M059J (cell line): ENCODE data around the gene CCSER2. TPM values are rescaled to one million over a fixed set of nuclear protein-coding genes. Genes with fewer than 3 reads are reported as not detected.
"Not testable (repeated sequence)": the region's sequence is repeated elsewhere in the genome, so short reads cannot be mapped to it uniquely, and the experiment has no call there.

ENCODE experiments used
- DNase-seq: peaks from one replicate; pipeline ENCODE4 v3.0.0-alpha.2; 2012; ENCODE audit warnings: low read depth
- total RNA-seq: library from RNA; depleted of rRNA; stranded (reverse); fragments of >200 nt; shearing (Covaris generic); gene quantifications from 2 replicates; pipeline ENCODE4 v1.2.3, GENCODE V29; 2014; rRNA removed

The CCSER2 gene, protein sequence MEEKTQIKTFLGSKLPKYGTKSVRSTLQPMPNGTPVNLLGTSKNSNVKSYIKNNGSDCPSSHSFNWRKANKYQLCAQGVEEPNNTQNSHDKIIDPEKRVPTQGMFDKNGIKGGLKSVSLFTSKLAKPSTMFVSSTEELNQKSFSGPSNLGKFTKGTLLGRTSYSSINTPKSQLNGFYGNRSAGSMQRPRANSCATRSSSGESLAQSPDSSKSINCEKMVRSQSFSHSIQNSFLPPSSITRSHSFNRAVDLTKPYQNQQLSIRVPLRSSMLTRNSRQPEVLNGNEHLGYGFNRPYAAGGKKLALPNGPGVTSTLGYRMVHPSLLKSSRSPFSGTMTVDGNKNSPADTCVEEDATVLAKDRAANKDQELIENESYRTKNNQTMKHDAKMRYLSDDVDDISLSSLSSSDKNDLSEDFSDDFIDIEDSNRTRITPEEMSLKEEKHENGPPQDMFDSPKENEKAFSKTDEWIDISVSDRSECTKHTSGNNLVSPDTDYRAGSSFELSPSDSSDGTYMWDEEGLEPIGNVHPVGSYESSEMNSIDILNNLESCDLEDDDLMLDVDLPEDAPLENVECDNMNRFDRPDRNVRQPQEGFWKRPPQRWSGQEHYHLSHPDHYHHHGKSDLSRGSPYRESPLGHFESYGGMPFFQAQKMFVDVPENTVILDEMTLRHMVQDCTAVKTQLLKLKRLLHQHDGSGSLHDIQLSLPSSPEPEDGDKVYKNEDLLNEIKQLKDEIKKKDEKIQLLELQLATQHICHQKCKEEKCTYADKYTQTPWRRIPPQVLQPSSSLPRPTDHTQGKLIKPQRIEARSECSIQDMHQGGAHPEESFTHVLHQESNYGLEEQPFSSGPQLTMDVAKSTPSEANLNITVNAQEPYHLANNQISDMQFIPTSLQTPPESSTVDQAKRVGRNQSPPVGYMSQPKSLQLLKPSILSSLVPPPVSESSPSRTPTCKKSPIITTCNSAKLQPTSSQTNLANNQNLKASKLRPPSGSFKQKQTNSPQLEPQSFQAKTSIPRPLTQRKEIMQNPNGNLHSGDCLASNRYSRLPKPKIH
- 15.0 and 18.3 TPM in 2 replicates for total RNA-seq

GRCh38 chr10:84328418-84329195 lies at the start of gene CCSER2:
Gene CCSER2, plus strand, starts transcription at chr10:84328589. Its CDS starts 42,464 bp downstream, at chr10:84371053.
- DNase-seq = peak; percentile 44

DNA sequence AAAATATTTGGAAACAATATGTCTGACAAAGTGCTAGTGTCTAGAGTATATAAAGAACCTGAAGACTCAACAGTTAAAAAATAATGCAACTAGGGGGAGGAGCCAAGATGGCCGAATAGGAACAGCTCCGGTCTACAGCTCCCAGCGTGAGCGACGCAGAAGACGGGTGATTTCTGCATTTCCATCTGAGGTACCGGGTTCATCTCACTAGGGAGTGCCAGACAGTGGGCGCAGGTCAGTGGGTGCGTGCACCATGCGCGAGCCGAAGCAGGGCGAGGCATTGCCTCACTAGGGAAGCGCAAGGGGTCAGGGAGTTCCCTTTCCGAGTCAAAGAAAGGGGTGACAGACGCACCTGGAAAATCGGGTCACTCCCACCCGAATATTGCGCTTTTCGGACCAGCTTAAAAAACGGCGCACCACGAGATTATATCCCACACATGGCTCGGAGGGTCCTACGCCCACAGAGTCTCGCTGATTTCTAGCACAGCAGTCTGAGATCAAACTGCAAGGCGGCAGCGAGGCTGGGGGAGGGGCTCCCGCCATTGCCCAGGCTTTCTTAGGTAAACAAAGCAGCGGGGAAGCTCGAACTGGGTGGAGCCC lies 48.4 kb upstream of the CCSER2 start:
- DNase-seq = not testable (repeated sequence)

GRCh38 chr10:84286695-84287094 lies 41.7 kb upstream of the CCSER2 start:
- no peak for DNase-seq

DNA sequence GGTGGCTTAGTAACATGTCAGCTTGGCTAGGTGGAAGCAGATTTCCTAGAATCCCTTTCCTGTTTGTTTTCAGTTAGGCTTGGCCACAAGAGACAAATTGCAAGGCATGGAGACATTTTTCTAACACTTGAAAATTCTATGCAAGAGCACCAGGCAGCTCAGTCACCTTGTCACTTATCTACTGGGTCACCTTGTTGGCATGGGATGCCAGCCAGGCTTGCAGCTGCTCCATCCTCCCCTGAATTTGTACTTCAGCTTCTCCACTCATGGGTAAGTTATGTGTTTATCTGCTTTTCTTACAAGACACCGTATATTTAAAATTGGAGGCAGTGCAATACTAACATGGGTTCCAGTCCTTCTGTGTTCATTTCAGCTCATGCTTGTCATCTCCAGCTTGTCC lies 40.2 kb upstream of the CCSER2 start:
- DNase-seq = no peak

DNA sequence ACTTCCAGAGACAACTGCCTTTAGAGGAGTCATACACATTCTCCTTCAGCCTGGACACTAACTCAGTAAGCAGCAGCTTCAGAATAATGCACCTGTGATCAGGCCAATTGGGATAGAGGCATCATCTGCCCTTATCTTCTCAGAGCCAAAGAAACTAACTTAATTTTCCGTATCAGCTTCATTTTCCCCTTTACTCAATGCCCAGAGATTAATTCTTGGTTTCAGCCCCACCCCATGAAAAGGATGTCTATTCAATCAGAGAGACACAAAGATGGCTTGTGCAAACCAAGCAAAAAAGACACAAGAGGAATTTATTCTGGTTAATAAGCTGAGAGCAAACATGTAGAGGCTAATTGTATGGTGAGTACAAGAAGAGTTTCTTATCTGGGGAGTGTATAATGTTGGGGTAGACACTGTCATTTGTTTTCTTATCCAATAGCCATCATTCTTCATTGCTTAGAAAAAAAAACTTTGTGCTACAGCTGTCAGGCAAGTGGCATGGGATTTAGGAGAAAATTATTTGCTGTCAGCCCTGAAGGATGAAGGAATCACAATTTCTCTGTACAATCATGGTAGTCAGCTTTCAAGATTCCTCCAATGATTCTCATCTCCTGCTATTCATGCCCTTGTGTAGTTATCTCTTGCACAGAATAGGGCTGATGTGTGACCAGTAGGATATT lies 38.7 kb upstream of the CCSER2 start:
- no peak for DNase-seq

DNA sequence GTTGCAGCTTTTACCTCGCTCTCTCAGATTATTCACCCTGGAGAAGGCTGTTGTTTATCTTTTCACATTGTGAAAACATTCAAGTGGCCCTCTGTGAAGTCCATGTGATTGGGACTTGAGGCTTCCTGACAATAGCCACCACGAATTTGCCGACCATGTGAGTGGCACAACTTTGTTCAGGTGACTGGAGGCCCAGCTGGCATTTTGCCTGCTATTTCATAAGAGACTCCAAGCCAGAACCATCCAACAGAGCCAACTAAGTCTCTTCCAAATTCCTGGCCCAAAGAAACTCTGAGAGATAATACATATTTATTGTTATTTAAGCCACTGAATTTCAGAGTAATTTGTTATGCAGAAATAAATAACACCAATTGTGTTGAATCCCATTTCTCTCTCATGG lies 38.2 kb upstream of the CCSER2 start:
- DNase-seq = no peak

GRCh38 chr10:84291384-84291783 lies 37.0 kb upstream of the CCSER2 start:
- DNase-seq = peak; percentile 59

DNA sequence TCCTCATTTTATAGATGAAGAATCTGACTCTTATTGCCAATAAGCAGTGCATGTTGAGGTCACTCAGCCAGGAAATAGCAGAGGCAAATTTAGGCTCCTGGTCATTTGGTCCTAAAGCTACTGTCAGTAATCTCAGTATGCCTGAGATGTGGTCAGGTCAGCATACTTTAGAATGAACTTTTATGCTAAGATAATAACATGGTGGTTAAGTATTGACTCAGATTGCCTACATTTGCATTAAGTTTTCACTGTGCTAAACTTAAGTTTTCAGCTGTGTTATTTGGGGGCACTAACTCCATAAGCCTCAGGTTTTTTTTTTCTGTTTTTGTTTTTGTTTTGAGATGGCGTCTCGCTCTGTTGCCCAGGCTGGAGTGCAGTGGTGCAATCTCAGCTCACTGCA lies 35.9 kb upstream of the CCSER2 start:
- DNase-seq = no peak

GRCh38 chr10:84293171-84293570 lies 35.2 kb upstream of the CCSER2 start:
- no peak for DNase-seq

- DNase-seq = no peak
These were observed 34.8 kb upstream of the CCSER2 start for GRCh38 chr10:84293574-84294016.

DNA sequence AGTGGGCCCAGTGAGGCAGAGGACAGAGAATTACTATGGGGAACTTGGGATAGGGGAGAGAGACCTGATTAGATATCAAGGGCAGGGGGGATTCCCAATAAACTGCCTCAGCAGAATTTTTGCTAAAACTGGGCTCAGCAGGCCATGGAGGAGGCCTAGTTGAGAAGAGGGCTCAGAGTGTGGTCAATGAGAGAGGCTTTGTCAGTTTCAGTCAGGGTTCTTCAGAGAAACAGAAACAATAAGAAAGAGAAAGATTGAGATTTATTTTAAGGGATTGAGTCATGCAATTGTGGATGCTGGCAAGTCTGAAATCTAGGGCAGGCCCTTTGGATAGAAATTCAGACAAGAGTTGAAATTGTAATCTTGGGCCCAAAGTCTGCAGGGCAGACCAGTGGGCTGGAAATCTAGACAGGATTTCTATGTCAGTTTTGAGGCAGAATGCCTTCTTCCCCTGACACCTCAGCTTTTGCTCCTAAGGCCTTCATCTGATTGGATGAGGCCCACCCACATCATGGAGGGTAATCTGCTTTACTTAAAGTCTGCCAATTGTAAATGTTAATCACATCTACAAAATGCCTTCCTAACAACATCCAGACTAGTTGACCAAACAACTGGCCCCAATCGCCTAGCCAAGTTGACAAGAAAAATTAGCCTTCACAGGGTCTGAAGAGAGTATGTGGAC lies 33.5 kb upstream of the CCSER2 start:
- no peak for DNase-seq

DNA sequence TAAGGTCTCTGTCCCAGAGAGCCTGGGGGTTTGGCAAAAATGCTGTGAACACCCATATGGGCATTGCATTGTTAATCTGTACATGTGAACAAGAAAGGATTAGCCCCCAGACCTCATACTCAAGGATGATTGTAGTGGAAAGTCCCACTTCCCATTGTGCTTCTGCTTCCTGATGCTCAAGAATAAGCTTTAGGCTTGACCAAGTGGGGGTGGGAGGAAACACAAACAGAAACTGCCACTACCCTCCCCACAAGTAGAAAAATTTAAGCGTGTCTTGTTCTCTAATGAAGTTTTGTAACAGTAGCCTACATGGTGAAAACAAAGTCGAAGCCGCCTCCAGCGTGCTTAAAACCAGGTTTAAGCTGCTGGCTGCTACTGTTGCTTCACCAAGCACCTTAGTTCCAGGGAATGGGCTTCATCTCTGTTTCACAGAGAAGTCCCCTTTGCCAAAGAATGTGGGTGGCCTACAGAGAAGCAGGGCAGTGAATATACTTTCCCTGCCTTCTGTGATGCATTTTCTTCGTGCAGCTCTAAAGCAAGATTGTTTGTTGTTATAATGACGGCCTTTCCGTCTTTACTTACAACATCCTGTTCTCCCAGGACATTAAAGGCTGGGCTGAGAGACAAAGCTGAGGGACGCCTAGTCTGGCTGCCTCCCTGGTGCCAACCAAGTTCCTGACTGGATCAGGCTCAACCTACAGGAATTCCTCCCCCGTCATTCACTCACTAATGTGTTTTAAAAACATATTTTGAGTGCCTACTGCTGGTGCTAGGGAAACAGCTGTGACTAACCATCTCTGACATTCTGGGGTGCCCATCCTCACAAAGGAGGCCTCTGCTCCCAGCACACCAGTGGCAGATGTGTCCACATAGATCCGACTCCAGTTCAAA lies 32.1 kb upstream of the CCSER2 start:
- DNase-seq = peak; percentile 74

DNA sequence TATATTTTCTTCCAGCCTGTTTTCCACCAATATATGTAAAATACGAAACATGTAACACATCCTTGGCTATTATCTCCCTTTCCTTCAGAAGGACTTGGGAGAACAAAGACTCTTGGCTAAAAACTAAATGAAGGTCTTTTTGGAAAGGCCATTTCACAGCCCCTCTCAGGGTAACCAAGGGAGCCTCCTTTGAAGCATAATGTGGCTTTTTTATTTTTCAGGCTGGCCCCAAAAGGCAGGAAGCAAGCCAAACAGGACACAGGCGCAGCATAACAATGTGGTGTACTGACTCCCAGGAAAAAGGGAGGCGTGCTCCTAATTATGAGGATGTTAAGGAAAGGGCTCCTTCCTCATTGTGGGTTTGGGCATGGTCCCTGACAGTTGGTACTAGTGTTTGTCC lies 30.3 kb upstream of the CCSER2 start:
- DNase-seq = no peak

DNA sequence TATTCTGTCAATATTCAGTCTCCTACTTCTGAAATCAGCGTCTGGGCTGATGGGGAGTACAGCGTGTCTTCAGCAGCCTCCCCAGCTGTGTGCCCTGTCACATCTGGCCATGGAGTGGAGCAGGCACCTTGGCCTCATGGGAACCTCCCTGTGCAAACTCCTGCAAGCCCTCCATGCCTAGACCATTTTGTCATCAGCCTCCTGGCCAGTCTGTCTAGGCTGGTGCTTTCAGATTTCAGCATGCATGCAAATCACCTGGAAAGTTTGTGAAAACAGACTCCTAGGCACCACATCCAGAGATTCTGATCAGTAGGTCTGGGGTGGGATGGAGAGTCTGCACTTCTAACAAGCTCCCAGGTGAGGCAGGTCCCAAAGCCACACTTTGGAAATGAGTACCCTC lies 26.2 kb upstream of the CCSER2 start:
- DNase-seq = no peak

DNA sequence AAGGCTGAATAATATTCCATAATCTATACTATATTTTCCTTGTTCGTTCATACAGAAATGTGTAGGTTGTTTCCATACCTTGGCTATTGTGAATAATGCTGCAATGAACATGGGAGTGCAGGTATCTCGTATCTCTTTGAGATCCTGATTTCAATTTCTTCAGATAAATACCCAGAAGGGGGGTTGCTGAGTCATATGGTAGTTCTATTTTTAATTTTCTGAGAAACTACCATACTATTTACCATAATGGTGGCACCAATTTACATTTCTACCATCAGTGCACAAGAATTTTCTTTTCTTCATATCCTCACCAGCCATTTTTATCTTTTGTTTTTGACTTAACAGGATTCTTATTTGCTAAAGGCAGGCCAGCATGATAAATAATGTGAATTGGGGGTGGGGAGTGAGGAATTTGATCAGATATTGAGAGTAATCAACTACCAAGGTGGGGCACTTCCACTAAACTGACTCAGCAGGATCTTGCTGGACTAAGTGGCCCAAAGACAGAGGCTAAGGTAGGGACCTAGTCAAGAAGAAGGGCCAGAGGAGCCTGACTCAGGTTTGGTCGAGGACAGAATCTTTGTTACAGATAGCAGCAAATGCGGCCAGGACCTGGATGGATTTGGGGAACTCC lies 21.5 kb upstream of the CCSER2 start:
- no peak for DNase-seq

DNA sequence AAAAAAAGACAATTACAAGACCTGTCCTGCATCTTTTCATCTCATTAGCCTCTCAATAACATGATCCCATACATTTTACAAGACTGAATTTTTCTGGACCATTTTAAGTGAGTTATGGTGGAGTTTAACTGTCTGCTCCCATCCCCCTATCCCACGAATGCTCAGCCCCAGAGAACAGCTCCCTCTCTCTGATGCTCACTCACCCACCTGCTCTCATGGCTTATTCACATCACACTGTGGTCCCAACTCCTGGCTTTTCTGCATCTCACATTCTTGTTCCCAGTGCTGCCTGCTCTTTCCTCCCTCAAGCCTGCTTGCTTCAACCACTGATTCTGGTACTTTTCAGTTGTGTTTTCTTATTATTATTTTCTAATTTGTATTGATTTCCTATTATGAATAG lies 20.4 kb upstream of the CCSER2 start:
- no peak for DNase-seq

DNA sequence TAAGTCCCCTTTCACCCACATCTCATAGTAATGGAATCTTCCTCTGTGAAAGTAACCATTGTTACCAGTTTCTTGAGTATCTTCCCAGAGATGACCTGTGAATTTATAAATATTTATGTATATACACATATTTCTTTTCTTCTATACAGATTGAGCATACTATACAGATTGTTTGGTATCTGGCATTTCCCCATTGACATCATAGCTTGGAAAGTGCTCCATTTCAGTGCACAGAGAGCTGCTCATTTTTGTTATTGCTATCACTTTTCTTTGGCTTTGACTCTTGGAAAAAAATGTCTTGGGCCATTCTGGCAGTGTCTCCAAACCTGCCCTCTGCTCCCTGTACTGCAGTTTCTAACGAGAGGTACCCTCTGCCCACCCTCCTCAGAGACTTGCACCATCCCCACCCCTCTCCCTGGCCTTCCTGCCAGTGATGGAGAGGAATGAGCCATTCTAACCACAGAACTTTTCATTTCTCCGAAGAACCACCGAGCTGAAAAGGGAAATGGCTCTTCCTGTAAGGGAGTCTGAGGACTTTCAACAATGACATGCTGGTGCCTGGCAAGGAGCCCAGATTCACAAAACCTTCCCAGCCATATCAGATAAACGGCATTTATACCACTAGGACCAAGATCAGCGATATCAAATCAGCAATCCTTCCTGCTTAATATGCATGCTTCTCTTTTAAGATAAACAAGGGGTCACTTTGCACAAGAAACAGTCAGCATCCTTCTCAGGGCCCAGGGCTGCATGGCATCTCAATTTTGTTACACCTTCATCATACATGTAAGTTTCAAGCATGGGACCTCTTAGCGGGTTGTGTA lies 19.7 kb upstream of the CCSER2 start:
- peak; percentile 92 for DNase-seq

DNA sequence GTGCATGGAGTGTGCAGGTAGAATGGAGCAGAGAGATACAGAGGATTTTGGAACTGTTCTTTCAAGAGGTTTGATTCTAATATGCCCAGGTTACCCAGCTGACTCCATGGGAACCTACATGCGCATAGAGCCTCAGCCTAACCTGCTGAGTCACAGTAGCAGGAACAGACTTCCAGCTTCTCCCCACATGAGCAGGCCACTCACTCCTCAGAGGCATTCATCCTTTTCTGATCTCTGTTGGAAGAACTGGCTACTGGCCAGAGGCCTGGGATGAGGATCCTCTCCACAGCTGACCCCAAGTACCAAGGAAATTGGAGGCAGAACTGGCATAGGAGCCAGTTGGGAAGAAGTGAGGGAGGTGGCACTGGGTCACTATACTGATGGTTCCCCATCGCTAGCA lies 17.9 kb upstream of the CCSER2 start:
- DNase-seq = peak; percentile 71
